Keratinocyte (primary cell): ENCODE results near the gene PTPRT. TPM values are rescaled to one million over a fixed set of nuclear protein-coding genes. Genes with fewer than 3 reads are reported as not detected.

Experiments used
- DNase-seq: peaks from one replicate; pipeline ENCODE4 v3.0.0-alpha.2; 2011; ENCODE audit warnings: low read depth, missing footprints, low spot score
- FAIRE-seq: peaks from 2 replicates; lab custom pipeline; 2011; peaks lifted over from hg19 to GRCh38; lab: Jason Lieb, UNC
- H2AFZ ChIP-seq: 2 replicates; pipeline ENCODE4 v1.6.0; 2012; ENCODE audit warnings: low read length, control low read depth, inconsistent platforms; ENCODE audit not compliant: control insufficient read depth
- H3K27ac ChIP-seq: 2 replicates; pipeline ENCODE4 v1.5.1; 2011; ENCODE audit warnings: low read length; ENCODE audit not compliant: control insufficient read depth, insufficient read depth
- H3K27me3 ChIP-seq: 3 replicates; pipeline ENCODE4 v1.6.0; 2011; ENCODE audit warnings: low read length; ENCODE audit not compliant: control insufficient read depth, insufficient read depth; ENCODE audit errors: extremely low read depth
- H3K36me3 ChIP-seq, 2 experiments: 2 replicates in 1 of 2; 3 replicates in 1 of 2; pipeline ENCODE4 v1.5.1; 2011; ENCODE audit warnings: low read length in 2 of 2, mild to moderate bottlenecking in 1 of 2; ENCODE audit not compliant: control insufficient read depth in 2 of 2, insufficient read depth in 2 of 2; ENCODE audit errors: extremely low read depth in 1 of 2
- H3K4me1 ChIP-seq: 3 replicates; pipeline ENCODE4 v1.5.1; 2011; ENCODE audit warnings: low read length; ENCODE audit not compliant: control insufficient read depth, insufficient read depth; ENCODE audit errors: extremely low read depth
- H3K4me2 ChIP-seq: 3 replicates; pipeline ENCODE4 v1.6.0; 2011; ENCODE audit warnings: low read depth, low read length; ENCODE audit not compliant: control insufficient read depth, insufficient read depth; ENCODE audit errors: extremely low read depth
- H3K4me3 ChIP-seq, 3 experiments: fragments of 200-600 bp in 1 of 3; sonication (generic) in 1 of 3; 2 replicates in 2 of 3; 3 replicates in 1 of 3; pipeline ENCODE4 v1.5.1; 2011 to 2016; ENCODE audit warnings: low read length in 3 of 3, mild to moderate bottlenecking in 3 of 3, control low read depth in 2 of 3, inconsistent platforms in 1 of 3, low read depth in 1 of 3, mixed read lengths in 1 of 3, mixed run types in 1 of 3, moderate library complexity in 1 of 3; ENCODE audit not compliant: control insufficient read depth in 2 of 3, insufficient read depth in 2 of 3; ENCODE audit errors: extremely low read depth in 1 of 3
- H3K79me2 ChIP-seq: 2 replicates; pipeline ENCODE4 v1.6.0; 2012; ENCODE audit warnings: low read length; ENCODE audit not compliant: control insufficient read depth, insufficient read depth
- H3K9ac ChIP-seq: 3 replicates; pipeline ENCODE4 v1.6.0; 2011; ENCODE audit warnings: low read length; ENCODE audit not compliant: control insufficient read depth, insufficient read depth; ENCODE audit errors: extremely low read depth
- H3K9me1 ChIP-seq: 3 replicates; pipeline ENCODE4 v1.6.0; 2011; ENCODE audit warnings: low read length; ENCODE audit not compliant: control insufficient read depth, insufficient read depth; ENCODE audit errors: extremely low read depth
- H3K9me3 ChIP-seq: 2 replicates; pipeline ENCODE4 v1.5.1; 2012; ENCODE audit warnings: low read depth, low read length; ENCODE audit not compliant: control insufficient read depth
- H4K20me1 ChIP-seq: 3 replicates; pipeline ENCODE4 v1.6.0; 2011; ENCODE audit warnings: low read length; ENCODE audit not compliant: control insufficient read depth, insufficient read depth; ENCODE audit errors: extremely low read depth
- CTCF ChIP-seq, 3 experiments: IDR thresholded peaks in 1 of 3; conservative IDR thresholded peaks in 1 of 3; optimal IDR thresholded peaks in 1 of 3; 2 replicates in 2 of 3; 3 replicates in 1 of 3; pipeline versions ENCODE3 to v1.5.1; 2011; ENCODE audit warnings: low read length in 3 of 3, mild to moderate bottlenecking in 3 of 3, moderate library complexity in 2 of 3, control low read depth in 1 of 3, inconsistent platforms in 1 of 3; ENCODE audit not compliant: insufficient read depth in 2 of 3; ENCODE audit errors: extremely low read depth in 1 of 3
- EZH2 ChIP-seq: IDR thresholded peaks from one replicate; pipeline ENCODE4 v1.6.1; 2012; ENCODE audit warnings: inconsistent platforms, mild to moderate bottlenecking, low read length, moderate library complexity
- dilution Hi-C: fragments of 300-500 bp; cut with MboI; formaldehyde crosslinking; loops from one replicate; pipeline ENCODE4 v1.7.0; 2020; ENCODE audit warnings: low sequenced_read_pairs; ENCODE audit not compliant: extremely low pct_ligation_motif_present
- polyA plus RNA-seq, 5 experiments: library from polyadenylated mRNA; depleted of rRNA in 3 of 5; stranded (reverse) in 3 of 5; stranded (forward) in 1 of 5; unstranded in 1 of 5; fragments of >200 nt; gene quantifications; 1 replicate in 1 of 5; 2 replicates in 3 of 5; 3 replicates in 1 of 5; pipeline versions ENCODE4 v1.2.1 to v1.2.3, GENCODE V29; 2011 to 2012; ENCODE audit warnings: missing spikeins in 2 of 5, low read depth in 1 of 5, low replicate concordance in 1 of 5

Gene PTPRT
- polyA plus RNA-seq, 1 donor (not counting 4 experiments of a cell fraction or from before 2014, with no cell fraction given): not detected

DNA sequence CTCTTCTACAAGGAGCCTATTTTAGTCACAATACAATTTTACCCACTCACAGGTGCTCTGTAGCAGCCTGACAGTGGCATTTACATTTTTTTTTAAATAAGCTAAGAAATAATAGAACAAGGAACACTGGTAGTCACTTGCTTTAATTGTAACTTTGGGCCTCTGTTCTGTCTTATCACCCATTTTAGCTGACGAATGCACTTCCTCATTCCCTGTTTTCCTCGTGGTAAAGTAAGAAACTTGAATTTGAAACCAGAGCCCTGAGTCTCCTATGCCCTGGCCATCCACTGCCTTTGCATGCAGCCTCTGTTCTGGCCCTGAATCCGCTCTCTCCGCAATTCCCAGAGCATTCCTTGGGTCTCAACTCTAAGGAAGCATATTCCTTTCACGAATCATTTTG is 550.6 kb downstream of the PTPRT start:
- Histone ChIP-seq H4K20me1 (no peaks in the 10 kb centered on the region), H3K27ac (no peak overlapping the region), H3K9me3 (no peaks in the 10 kb centered on the region), H3K4me2 (no peak overlapping the region), H3K9me1 (no peaks in the 10 kb centered on the region), H3K4me1 (no peaks in the 10 kb centered on the region), H3K36me3 (no peaks in the 10 kb centered on the region), H3K4me3 (no peak overlapping the region), H3K9ac (no peak overlapping the region), H2AFZ (no peak overlapping the region), H3K27me3 (no peaks in the 10 kb centered on the region), H3K79me2 (no peaks in the 10 kb centered on the region)
- TF ChIP-seq CTCF (optimal IDR thresholded peaks at IDR 0.05 in 1 of 3, IDR thresholded peaks at IDR 0.05 in 1 of 3, conservative IDR thresholded peaks at IDR 0.05 in 1 of 3; ENCODE audit: extremely low read depth in 1 of 3, insufficient read depth in 2 of 3, low read length in 3 of 3) (no peak), EZH2 (no peak)
- dilution Hi-C loops: no loop called here
- FAIRE-seq (no peak), DNase-seq (no peak)

GRCh38 chr20:42635699-42636411 is 553.9 kb downstream of the PTPRT start:
- no peaks in the 10 kb centered on the region for H3K9me1 ChIP-seq
- dilution Hi-C loops: no loop called here

More at GRCh38 chr20:42635699-42636411, 553.9 kb downstream of the PTPRT start:
- Histone ChIP-seq H3K36me3 (no peaks in the 10 kb centered on the region), H3K27me3 (no peaks in the 10 kb centered on the region), H3K79me2 (no peaks in the 10 kb centered on the region), H3K4me1 (no peaks in the 10 kb centered on the region), H3K9ac (no peak overlapping the region), H2AFZ (no peak overlapping the region), H3K27ac (no peak overlapping the region), H3K9me3 (no peaks in the 10 kb centered on the region), H3K4me3 (no peak overlapping the region), H4K20me1 (no peaks in the 10 kb centered on the region), H3K4me2 (no peak overlapping the region)
- DNase-seq (no peak), FAIRE-seq (no peak)
- TF ChIP-seq EZH2 (no peak), CTCF (optimal IDR thresholded peaks at IDR 0.05 in 1 of 3, IDR thresholded peaks at IDR 0.05 in 1 of 3, conservative IDR thresholded peaks at IDR 0.05 in 1 of 3; ENCODE audit: extremely low read depth in 1 of 3, insufficient read depth in 2 of 3, low read length in 3 of 3) (no peak)
